ENCODE results near the gene GASK1A. TPM values are rescaled to one million over a fixed set of nuclear protein-coding genes. Genes with fewer than 3 reads are reported as not detected.

GASK1A gene
- polyA plus RNA-seq, 1 experiment: 0.43 TPM

GRCh38 chr3:43013743-43014155 lies 34.6 kb downstream of the GASK1A start:
- Histone ChIP-seq H3K4me3 (ENCODE audit: low read depth, low read length) (no peak overlapping the region), H3K27me3 (ENCODE audit: control insufficient read depth, insufficient read depth, low read length) (no peaks in the 10 kb centered on the region), H3K9me3 (ENCODE audit: control insufficient read depth, insufficient read depth, low read length) (peaks cover 21% of the 10 kb centered on the region), H3K27ac (ENCODE audit: low read depth, low read length) (no peak overlapping the region)
- CTCF ChIA-PET: no interaction called here
- DNase-seq (ENCODE audit: low read depth, low spot score): no peak
- no peak for TF ChIP-seq CTCF (IDR thresholded peaks at IDR 0.05; ENCODE audit: low read depth, low read length)
- POLR2A ChIA-PET: no interaction called here

- H3K27ac ChIP-seq (ENCODE audit: low read depth, low read length): no peak overlapping the region
These were observed 35.1 kb downstream of the GASK1A start for GRCh38 chr3:43014241-43014640.

GRCh38 chr3:43014956-43015355 lies 35.8 kb downstream of the GASK1A start:
- no peak for DNase-seq (ENCODE audit: low read depth, low spot score)
- Histone ChIP-seq H3K27ac (ENCODE audit: low read depth, low read length) (no peak overlapping the region), H3K9me3 (ENCODE audit: control insufficient read depth, insufficient read depth, low read length) (peaks cover 21% of the 10 kb centered on the region), H3K27me3 (ENCODE audit: control insufficient read depth, insufficient read depth, low read length) (no peaks in the 10 kb centered on the region), H3K4me3 (ENCODE audit: low read depth, low read length) (no peak overlapping the region)
- TF ChIP-seq CTCF (IDR thresholded peaks at IDR 0.05; ENCODE audit: low read depth, low read length): no peak
- ChIA-PET CTCF (no interaction called here), POLR2A (no interaction called here)

More at GRCh38 chr3:43014241-43014640, 35.1 kb downstream of the GASK1A start:
- Histone ChIP-seq H3K4me3 (ENCODE audit: low read depth, low read length) (no peak overlapping the region), H3K27me3 (ENCODE audit: control insufficient read depth, insufficient read depth, low read length) (no peaks in the 10 kb centered on the region), H3K9me3 (ENCODE audit: control insufficient read depth, insufficient read depth, low read length) (peaks cover 21% of the 10 kb centered on the region)
- TF ChIP-seq CTCF (IDR thresholded peaks at IDR 0.05; ENCODE audit: low read depth, low read length): no peak
- no peak for DNase-seq (ENCODE audit: low read depth, low spot score)
- ChIA-PET POLR2A (no interaction called here), CTCF (no interaction called here)

DNA sequence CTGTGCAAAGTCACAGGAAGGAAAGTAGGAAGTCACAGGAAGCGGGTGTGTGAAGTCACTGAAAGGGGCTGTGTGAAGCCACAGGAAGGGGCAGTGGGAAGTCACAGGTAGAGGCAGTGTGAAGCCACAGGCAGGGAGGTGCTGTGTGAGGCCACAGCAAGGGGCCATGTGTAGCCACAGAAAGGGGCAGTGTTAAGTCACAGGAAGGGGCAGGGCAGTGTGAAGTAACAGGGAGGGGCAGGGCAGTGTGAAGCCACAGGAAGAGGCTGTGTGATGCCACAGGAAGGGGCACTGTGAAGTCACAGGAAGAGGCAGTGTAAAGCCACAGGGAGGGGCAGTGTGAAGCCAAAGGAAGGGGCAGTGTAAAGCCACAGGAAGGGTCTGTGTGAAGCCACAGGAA lies 36.5 kb downstream of the GASK1A start:
- H3K4me3 ChIP-seq (ENCODE audit: low read depth, low read length): no peak overlapping the region
- peaks cover 21% of the 10 kb centered on the region for H3K9me3 ChIP-seq (ENCODE audit: control insufficient read depth, insufficient read depth, low read length)
- H3K27me3 ChIP-seq (ENCODE audit: control insufficient read depth, insufficient read depth, low read length): no peaks in the 10 kb centered on the region
- no peak for DNase-seq (ENCODE audit: low read depth, low spot score)
- ChIA-PET POLR2A (no interaction called here), CTCF (no interaction called here)
- H3K27ac ChIP-seq (ENCODE audit: low read depth, low read length): no peak overlapping the region
- TF ChIP-seq CTCF (IDR thresholded peaks at IDR 0.05; ENCODE audit: low read depth, low read length): no peak

DNA sequence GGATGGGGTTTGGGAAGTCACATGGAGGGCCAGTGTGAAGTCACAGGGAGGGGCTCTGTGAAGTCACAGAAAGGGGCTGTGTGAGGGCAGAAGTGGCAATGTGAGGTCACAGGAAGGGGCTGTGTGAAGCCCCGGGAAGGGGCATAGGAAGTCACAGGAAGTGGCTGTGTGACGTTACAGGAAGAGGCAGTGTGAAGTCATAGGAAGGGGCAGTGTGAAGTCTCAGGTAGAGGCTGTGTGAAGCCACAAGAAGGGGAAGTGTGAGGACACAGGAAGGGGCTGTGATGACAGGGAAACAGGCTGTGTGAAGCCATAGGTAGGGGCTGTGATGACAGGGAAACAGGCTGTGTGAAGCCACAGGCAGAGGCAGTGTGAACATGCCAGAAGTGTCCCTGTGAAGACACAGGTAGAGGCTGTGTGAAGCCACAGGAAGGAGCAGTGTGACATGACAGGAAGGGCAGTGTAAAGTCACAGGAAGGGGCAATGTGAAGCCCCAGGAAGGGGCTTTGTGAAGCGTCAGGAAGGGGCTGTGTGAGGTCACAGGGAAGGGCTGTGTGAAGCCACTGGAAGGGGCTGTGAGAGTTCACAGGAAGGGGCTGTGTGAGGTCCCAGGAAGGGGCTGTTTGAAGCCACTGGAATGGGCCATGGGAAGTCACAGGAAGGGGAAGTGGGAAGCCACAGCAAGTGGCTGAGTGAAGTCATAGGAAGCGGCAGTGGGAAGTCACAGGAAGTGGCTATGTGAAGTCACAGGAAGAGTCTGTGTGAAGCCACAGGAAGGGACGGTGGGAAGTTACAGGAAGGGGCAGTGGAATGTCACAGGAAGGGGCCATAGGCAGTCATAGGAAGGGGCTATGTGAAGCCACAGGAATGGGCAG lies 37.1 kb downstream of the GASK1A start:
- CTCF ChIA-PET: no interaction called here
- no peak overlapping the region for H3K4me3 ChIP-seq (ENCODE audit: low read depth, low read length)
- POLR2A ChIA-PET: no interaction called here
- TF ChIP-seq CTCF (IDR thresholded peaks at IDR 0.05; ENCODE audit: low read depth, low read length): no peak
- DNase-seq (ENCODE audit: low read depth, low spot score): no peak
- H3K27ac ChIP-seq (ENCODE audit: low read depth, low read length): no peak overlapping the region
- peaks cover 21% of the 10 kb centered on the region for H3K9me3 ChIP-seq (ENCODE audit: control insufficient read depth, insufficient read depth, low read length)
- no peaks in the 10 kb centered on the region for H3K27me3 ChIP-seq (ENCODE audit: control insufficient read depth, insufficient read depth, low read length)
